ENCODE results near the gene GAB2. TPM values are rescaled to one million over a fixed set of nuclear protein-coding genes. Genes with fewer than 3 reads are reported as not detected.

The GAB2 gene
- total RNA-seq, 1 experiment from 2014 or later: 3.3 TPM

DNA sequence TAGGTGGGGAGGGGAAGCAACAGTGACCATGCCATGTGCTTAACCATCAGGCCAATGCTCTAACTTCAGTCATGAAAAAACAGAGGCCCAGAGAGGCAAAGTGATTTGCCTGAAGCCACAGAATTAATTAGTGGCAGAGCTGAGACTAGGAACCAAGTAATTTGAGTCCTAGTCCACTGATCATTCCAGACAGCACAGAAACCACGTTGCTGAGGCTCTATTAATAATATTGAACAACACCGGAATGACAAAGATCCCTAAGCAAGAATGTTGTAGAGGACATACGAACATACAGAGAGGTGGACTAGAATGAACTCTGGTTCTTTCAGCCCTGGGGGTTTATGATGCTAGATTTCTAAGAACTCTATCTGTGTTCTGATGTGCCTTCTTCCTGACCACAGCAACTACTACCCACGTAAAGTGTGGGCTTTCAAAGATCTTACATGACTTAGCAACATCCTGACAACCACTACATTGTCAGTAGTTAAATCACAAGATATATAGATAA is 92.3 kb downstream of the GAB2 start:
- H2BK12ac ChIP-seq (ENCODE audit: insufficient read length, low read depth, low read length): no peak overlapping the region
- no peak overlapping the region for H3K56ac ChIP-seq (ENCODE audit: insufficient read length, low read depth, low read length)
- H2BK20ac ChIP-seq (ENCODE audit: low read depth, low read length, poor library complexity, severe bottlenecking): no peak overlapping the region
- no peak overlapping the region for H2BK120ac ChIP-seq (ENCODE audit: low read depth, low read length, poor library complexity, severe bottlenecking)
- H3K18ac ChIP-seq (ENCODE audit: insufficient read length, low read depth, low read length): no peak overlapping the region
- no peak overlapping the region for H3K14ac ChIP-seq (ENCODE audit: insufficient read depth, low read length)
- Mint-ChIP-seq H3K4me1 (no peaks in the 10 kb centered on the region), H3K27ac (no peak overlapping the region), H3K27me3 (ENCODE audit: low read depth) (no peaks in the 10 kb centered on the region; the same call in 1 of the 2 replicates), H3K36me3 (ENCODE audit: insufficient read depth in 1 of 3, low read depth in 3 of 3) (no peaks in the 10 kb centered on the region), H3K4me3 (no peak overlapping the region), H3K9me3 (no peaks in the 10 kb centered on the region)
- no peak overlapping the region for H4K8ac ChIP-seq (replicated peaks; ENCODE audit: insufficient read length, low read depth, low read length)
- H3K23me2 ChIP-seq (ENCODE audit: insufficient read length, low read depth, low read length, poor library complexity, severe bottlenecking): no peaks in the 10 kb centered on the region
- TF ChIP-seq, protein P1, sequence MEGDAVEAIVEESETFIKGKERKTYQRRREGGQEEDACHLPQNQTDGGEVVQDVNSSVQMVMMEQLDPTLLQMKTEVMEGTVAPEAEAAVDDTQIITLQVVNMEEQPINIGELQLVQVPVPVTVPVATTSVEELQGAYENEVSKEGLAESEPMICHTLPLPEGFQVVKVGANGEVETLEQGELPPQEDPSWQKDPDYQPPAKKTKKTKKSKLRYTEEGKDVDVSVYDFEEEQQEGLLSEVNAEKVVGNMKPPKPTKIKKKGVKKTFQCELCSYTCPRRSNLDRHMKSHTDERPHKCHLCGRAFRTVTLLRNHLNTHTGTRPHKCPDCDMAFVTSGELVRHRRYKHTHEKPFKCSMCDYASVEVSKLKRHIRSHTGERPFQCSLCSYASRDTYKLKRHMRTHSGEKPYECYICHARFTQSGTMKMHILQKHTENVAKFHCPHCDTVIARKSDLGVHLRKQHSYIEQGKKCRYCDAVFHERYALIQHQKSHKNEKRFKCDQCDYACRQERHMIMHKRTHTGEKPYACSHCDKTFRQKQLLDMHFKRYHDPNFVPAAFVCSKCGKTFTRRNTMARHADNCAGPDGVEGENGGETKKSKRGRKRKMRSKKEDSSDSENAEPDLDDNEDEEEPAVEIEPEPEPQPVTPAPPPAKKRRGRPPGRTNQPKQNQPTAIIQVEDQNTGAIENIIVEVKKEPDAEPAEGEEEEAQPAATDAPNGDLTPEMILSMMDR (conservative IDR thresholded peaks at IDR 0.05): no peak
- H3K4ac ChIP-seq (ENCODE audit: low read depth, low read length): no peak overlapping the region
- H3K9ac ChIP-seq (ENCODE audit: extremely low read depth, insufficient read length, low read length): no peak overlapping the region
- no peak overlapping the region for H2AK5ac ChIP-seq (ENCODE audit: insufficient read length, low read length)
- no peaks in the 10 kb centered on the region for H3K79me2 ChIP-seq (ENCODE audit: insufficient read depth, low read length)
- H3K79me1 ChIP-seq (ENCODE audit: insufficient read depth, low read depth, low read length, poor library complexity, severe bottlenecking): no peaks in the 10 kb centered on the region
- H2BK15ac ChIP-seq (ENCODE audit: low read depth, low read length): no peak overlapping the region
- no peaks in the 10 kb centered on the region for H4K20me1 ChIP-seq (ENCODE audit: control insufficient read depth, insufficient read depth, insufficient read length)
- H2BK5ac ChIP-seq (ENCODE audit: insufficient read length, low read length): no peak overlapping the region
- H3T11ph ChIP-seq (ENCODE audit: low read length): no peak overlapping the region
- no CpG with 5 or more reads among the region's 4 CpGs for WGBS (ENCODE audit: extremely low coverage, insufficient read length, low lambda C conversion rate)
- no peak overlapping the region for H2AFZ ChIP-seq (ENCODE audit: low read length)
- H3K27me3 ChIP-seq (ENCODE audit: insufficient read depth, low read length): no peaks in the 10 kb centered on the region
- no peak overlapping the region for H3K4me2 ChIP-seq (ENCODE audit: insufficient read depth, insufficient read length, low read length)
- H3K9me3 ChIP-seq (ENCODE audit: control insufficient read depth, low read depth, low read length): no peaks in the 10 kb centered on the region
- H4K5ac ChIP-seq (ENCODE audit: insufficient read length, low read depth, low read length): no peak overlapping the region
- H4K91ac ChIP-seq (ENCODE audit: insufficient read length, low read depth, low read length): no peak overlapping the region
- H3K4me1 ChIP-seq (ENCODE audit: insufficient read depth, low read length): no peaks in the 10 kb centered on the region
- no peak overlapping the region for H3K23ac ChIP-seq (ENCODE audit: insufficient read length, low read depth, low read length)
- DNase-seq: no peak
- no peak overlapping the region for H3K27ac ChIP-seq (ENCODE audit: insufficient read length, low read depth, low read length)

All from H9 (cell line).